Fibroblast of the conjunctiva (primary cell): Measurements from ENCODE around the gene SPAG7.
A peak's percentile ranks its signal among the peaks of the same experiment; 100 is the strongest.

Source experiments
- DNase-seq: peaks from one replicate; pipeline ENCODE4 v3.0.0-alpha.2; 2010; ENCODE audit warnings: low read depth

SPAG7 gene, protein sequence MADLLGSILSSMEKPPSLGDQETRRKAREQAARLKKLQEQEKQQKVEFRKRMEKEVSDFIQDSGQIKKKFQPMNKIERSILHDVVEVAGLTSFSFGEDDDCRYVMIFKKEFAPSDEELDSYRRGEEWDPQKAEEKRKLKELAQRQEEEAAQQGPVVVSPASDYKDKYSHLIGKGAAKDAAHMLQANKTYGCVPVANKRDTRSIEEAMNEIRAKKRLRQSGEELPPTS

DNA sequence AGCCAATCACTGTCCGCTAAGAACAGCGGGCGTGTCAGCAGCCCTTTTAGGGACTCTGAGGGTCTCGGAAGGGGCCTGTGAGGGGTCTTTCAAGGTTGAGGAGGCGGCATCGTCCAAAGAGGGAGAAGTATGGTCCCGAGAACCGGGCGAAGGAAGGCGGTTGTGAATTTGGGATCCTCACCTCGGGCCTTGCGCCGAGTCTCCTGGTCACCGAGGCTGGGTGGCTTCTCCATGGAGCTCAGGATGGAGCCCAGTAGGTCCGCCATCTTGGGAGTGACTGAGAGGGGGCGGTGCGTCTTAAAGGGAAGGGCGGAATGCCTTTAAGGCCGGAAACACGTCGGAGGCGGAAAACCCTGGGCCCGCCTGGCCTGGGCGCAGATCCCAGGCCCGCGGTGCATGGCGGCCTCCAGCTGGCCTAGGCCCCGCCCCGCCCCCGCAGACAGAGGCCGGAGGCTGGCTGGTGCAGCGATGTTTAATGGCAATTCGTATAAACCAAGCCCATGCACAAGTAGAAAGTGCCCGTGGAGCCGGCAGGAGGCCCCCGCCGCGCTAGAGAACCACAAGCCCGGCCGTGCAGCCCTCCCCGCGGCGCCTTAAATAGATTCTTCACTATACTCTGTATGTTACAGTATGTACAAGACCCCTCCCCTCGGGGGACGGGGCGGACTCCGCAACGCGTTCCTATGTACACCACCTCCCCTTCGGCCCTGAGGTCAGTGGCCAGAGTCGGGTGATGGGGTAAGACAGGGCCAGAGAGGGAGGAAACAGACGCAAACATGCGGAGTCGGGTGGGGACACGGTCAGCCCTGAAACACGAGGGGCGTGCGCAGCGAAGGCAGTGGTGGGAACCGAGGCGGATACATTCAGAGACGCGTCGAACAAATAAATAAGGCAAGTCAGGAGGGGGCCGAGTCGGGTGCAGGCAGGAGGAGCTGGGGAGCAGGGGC lies at the start of gene SPAG7:
SPAG7 (minus strand) TSS at position 279 of the 947 bp plus-strand sequence; CDS start at position 266, 13 bp downstream.
- peak; percentile 96 for DNase-seq

GRCh38 chr17:5014357-5014756 lies 46.7 kb upstream of the SPAG7 start:
- DNase-seq, result no peak

GRCh38 chr17:5011928-5012327 lies 44.3 kb upstream of the SPAG7 start:
- DNase-seq, result no peak

- DNase-seq, result no peak
These were observed 35.7 kb upstream of the SPAG7 start for GRCh38 chr17:5003214-5003867.

GRCh38 chr17:5002121-5002788 lies 34.6 kb upstream of the SPAG7 start:
- no peak for DNase-seq

- DNase-seq, result no peak
These were observed 32.6 kb upstream of the SPAG7 start for GRCh38 chr17:5000237-5000639.

DNA sequence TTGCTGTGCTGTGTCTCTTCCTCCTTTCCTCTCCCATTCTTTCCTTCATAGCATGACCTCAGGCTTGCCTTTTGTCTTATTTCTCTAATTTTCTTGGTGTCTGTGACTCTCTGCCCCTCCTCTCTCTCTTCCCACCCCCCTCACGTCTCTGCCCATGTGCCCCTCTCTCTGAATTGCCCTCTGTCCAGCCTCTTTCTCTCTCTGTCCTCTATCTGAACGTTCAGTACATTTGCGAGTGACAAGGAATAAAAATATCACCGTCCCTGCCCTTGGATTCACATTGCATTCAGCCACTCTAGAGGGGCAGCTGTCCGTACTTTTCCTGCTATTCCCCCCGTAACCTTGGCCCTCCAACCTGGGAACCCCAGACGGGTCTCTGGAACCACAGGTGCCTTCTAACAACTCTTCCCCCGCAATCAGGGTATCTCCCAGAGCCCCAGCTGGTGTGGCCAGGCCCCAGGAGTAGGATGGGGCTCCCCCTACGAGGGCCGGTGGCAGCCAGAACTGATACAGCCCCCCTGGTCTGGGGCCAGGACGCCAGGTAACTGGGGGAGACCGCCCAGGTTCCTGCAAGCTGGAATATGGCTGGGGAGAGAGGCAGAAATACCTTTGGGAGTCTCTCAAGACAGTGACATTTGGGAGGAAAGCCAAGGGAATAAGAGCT lies 31.9 kb upstream of the SPAG7 start:
- DNase-seq, result no peak

DNA sequence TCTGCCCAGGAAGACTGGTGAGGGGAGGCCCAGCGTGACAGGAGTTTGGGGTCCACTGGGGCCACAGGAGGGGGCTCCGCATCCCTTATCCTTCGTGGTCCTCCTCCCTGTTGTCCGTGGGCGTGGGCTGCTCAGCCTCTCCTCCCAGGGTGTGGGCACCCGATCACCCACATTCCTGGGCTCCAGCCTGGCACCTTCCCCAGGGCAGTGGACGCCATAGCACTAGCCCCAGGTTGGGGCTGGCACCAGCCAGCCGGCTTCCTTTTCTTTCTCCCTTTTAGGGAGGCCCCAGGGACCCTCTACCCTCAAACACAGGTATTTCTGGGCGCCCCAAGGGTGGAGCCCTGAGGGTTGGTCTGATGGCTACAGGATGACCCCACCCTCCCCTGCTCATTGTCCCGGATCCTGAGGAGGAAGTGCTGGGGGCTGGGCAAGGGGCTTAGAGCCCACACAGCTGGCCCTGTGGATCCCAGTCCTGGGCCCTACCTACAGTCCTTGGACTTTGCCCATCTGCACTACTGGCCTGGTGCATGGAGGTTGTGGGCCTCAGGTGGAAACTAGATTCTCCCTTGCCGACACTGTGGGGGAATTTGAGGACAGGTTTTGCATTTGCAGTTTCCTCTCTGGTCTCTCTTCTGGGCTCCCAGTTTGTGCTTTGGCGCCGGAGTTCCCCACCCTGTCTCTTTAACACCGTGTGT lies 31.3 kb upstream of the SPAG7 start:
- no peak for DNase-seq

- DNase-seq, result no peak
These were observed 30.6 kb upstream of the SPAG7 start for GRCh38 chr17:4998027-4998731.

DNA sequence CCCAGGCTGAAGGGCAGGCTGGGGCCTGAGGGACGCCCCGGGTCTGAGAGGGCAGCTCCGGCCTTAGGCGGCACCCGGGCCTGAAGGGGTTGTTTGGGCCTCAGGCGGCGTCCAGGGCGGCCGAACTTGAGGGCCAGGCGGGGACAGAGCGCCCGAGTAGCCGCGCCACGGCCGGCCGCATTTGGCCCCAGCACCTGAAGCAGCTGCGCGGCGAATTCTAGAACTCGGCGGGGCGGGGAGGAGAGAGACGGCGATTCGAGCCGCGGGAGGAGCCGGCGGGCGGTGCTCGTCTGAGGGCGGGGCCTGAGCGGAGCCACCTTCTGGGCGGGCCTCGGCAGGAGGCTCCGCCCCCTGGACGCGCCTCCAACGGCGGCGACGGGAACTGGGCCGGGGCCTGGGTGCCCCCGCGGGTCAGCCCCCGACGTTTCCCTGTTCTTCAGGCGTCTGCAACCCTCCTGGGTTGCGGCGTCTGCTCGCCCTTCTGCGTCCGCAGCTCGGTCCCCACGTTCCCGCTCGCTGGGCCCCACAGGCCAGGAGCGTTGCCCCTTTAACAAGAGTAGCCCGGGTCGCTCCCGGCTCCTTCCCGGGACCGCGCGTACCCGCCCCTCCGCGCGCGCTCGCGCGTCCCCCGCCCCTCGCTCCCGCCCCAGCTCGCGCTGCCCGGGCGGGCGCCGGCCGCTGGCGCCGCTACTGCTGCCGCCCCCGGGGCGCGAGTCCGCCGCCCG lies 29.8 kb upstream of the SPAG7 start, which contains the start of the genes INCA1 and KIF1C:
INCA1 (minus strand) TSS at position 221 of the 725 bp plus-strand sequence. CDS start 3,085 bp downstream, outside the sequence.
KIF1C (plus strand) TSS at position 649 of the 725 bp plus-strand sequence. CDS start 2,297 bp downstream, outside the sequence.
- DNase-seq, result peak; percentile 68

- DNase-seq, result no peak
These were observed 26.5 kb upstream of the SPAG7 start for GRCh38 chr17:4994081-4994595.

GRCh38 chr17:4987767-4988567 lies 20.4 kb upstream of the SPAG7 start:
- no peak for DNase-seq

DNA sequence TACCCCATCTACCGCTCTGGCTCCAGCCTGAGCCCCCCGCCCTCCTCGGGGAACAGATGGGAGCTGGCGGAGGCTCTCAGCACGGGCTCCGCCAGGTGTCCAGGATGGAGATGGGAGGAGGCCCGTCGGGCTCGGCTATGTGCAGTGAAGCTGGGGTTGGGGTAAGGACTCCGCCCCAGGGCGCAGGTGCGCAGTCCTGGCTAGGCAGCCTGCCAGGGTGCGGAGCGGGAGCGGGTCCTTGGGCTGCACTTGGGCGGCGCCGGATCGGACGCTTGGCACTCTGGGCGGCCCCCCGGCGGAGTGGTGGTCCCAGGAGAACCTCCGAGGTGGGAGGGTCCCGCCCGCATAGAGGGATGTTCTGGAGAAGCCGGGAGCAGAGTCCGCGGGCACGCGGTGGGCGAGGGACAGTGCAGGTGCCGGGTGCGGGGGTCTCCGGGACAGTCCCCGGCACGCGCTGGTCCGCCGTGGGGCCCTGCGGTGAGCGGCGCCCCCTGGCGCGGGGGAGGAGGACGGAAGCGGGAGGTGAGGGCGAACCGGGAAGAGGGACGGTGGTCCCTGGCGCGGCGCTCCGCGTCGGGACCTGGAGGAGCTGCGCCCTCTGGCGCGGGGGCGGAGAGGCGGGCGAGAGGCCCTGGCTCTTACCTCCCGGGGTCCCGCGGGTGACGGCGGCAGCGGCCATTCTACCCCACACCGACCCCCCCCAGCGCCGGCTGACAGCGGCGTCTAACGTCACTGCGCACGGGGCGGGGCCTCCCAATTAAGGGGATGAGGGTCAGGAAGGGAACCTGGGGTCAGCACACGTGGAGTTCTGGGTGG lies 19.5 kb upstream of the SPAG7 start, which contains the start of gene CAMTA2:
CAMTA2 (minus strand) TSS at position 725 of the 816 bp plus-strand sequence. CDS start 1,453 bp downstream, outside the sequence.
- DNase-seq, result peak; percentile 52

DNA sequence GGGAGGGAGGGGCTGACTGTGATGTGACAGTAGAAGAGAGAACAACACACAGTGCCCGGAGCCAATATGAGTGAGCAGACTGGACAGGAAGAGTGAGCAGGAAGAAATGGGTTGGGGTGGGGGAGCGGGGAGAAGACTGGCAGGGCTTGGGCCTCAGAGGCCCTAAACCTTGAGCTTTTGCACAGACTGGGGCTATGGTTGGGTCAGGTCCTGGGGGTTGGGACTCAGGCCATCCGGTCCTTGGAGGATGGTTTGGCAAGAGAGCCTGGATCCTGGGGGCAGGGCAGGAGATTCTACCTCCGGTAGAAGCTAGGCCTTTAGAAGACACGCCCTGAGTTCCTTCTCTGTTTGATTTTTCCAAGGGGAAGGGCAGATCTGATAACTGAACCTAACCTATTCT lies 18.8 kb upstream of the SPAG7 start:
- no peak for DNase-seq

DNA sequence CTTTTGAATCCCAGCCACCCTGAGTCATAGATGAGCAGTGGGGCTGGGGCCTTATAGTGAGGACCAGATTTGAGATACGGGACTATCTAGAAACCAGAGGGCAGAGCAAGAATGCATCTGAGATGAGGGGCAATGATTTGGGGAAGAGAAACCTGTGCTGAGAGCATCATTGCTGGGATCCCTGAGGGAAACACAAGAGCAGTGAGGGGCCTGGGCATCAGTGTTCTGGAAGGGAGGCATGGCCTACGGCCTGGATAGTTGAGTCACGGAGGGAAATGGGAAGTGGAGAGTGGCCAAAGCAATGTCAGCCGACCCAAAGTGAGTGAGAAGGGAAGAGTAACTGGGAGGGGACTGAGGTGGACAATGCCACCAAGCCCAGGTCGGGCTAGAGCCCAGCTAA lies 14.7 kb upstream of the SPAG7 start:
- DNase-seq, result no peak

- no peak for DNase-seq
These were observed 13.1 kb upstream of the SPAG7 start for GRCh38 chr17:4980644-4981216.

GRCh38 chr17:4978726-4979125 lies 11.1 kb upstream of the SPAG7 start:
- no peak for DNase-seq
